ENCODE measurements around the gene ANKRD44.

The ANKRD44 gene

DNA sequence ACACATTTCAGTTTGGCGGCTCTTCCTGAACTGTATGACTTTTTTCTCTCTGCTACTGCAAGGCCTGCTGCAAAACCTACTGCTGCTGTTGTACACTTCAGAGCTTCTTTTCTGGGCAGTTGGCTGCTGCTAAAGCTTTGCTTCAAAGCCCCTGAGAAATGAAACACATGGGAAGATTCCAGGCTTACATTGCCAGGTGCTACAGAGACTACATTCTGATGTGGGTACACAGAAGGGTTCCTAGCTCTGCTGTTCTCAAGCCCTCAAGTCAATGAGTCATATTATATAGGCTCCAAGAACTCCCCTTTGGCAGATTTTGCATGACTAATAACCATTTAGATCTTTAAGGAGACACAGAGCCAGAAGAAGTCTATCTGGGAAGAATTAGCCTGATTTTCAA lies 371.2 kb downstream of the ANKRD44 start:
- DNase-seq (ENCODE audit: low read depth): no peak
- TF ChIP-seq, protein P1, sequence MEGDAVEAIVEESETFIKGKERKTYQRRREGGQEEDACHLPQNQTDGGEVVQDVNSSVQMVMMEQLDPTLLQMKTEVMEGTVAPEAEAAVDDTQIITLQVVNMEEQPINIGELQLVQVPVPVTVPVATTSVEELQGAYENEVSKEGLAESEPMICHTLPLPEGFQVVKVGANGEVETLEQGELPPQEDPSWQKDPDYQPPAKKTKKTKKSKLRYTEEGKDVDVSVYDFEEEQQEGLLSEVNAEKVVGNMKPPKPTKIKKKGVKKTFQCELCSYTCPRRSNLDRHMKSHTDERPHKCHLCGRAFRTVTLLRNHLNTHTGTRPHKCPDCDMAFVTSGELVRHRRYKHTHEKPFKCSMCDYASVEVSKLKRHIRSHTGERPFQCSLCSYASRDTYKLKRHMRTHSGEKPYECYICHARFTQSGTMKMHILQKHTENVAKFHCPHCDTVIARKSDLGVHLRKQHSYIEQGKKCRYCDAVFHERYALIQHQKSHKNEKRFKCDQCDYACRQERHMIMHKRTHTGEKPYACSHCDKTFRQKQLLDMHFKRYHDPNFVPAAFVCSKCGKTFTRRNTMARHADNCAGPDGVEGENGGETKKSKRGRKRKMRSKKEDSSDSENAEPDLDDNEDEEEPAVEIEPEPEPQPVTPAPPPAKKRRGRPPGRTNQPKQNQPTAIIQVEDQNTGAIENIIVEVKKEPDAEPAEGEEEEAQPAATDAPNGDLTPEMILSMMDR (conservative IDR thresholded peaks at IDR 0.05; ENCODE audit: low read depth, low read length): no peak
- no peak overlapping the region for H3K4me3 ChIP-seq (ENCODE audit: low read length)

Data from retinal pigment epithelial cell (primary cell).